ENCODE data around the gene WDR91. TPM values are rescaled to one million over a fixed set of nuclear protein-coding genes. Genes with fewer than 3 reads are reported as not detected.
"Not testable (repeated sequence)": the region's sequence is repeated elsewhere in the genome, so short reads cannot be mapped to it uniquely, and the experiment has no call there.

WDR91 gene
- total and polyA plus RNA-seq, 7 experiments from 2014 or later, result 3.5 to 59.2 (median 29.6) TPM

DNA sequence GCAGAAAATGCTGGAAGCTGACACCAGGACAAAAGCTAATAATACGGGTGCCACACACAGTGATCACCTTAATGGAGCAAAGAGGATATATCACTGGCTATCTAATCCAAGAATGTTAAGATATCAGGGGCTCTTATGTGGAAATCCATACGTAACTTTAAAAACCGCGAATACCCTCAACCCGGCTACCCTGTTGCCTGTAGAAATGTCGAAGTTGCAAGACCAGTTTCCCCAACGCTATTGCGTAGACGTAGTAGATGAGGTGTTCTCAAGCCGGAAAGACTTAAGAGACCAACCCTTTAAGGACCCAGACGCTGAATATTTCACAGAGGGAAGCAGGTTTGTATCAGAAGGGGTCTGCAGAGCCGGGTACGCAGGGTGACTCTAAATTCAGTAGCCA lies 33.0 kb downstream of the WDR91 start:
- peaks cover 0 to 7% (median 0%) of the 10 kb centered on the region in 3 experiments for H3K36me3 ChIP-seq (ENCODE audit: control insufficient read depth in 2 of 3, insufficient read depth in 3 of 3, low read length in 3 of 3)
- Mint-ChIP-seq H3K4me1 (no peaks in the 10 kb centered on the region), H3K27me3 (no peaks in the 10 kb centered on the region), H3K4me3 (no peak overlapping the region), H3K27ac (no peak overlapping the region), H3K36me3 (peaks cover 18 to 48% (median 34%) of the 10 kb centered on the region in 5 donors), H3K9me3 (peaks cover 11 to 48% (median 24%) of the 10 kb centered on the region in 11 donors)
- no peak for DNase-seq
- no peak overlapping the region for H3K4me3 ChIP-seq (ENCODE audit: low read length)
- peaks cover 0 to 30% (median 4%) of the 10 kb centered on the region in 3 experiments for H3K9me3 ChIP-seq (ENCODE audit: control insufficient read depth in 2 of 3, low read length in 3 of 3)
- H3K27ac ChIP-seq (ENCODE audit: low read depth, low read length), result no peak overlapping the region
- ChIA-PET CTCF (interaction anchor here (1.2 to 1.5 kb wide), 2 partner anchors 7 to 14 kb away, joined by 3 read pairs; no protein-coding TSS in a partner anchor), POLR2A (no interaction called here)
- H3K4me1 ChIP-seq (ENCODE audit: control insufficient read depth in 2 of 2, insufficient read depth in 2 of 2, low read length in 2 of 2), result no peaks in the 10 kb centered on the region
- H3K27me3 ChIP-seq (ENCODE audit: control insufficient read depth in 2 of 2, insufficient read depth in 2 of 2, low read length in 2 of 2), result no peaks in the 10 kb centered on the region
- no peak for ATAC-seq
- intact Hi-C loops (cut with micrococcal nuclease), result loop anchor here in 1 of 2 donors (10.0 kb wide), 1 partner anchor 724 kb away; the partner anchor contains the start of gene AKR1B1

GRCh38 chr7:135177028-135177696 lies 34.2 kb downstream of the WDR91 start:
- Mint-ChIP-seq H3K27me3 (no peaks in the 10 kb centered on the region), H3K4me1 (peaks cover 0 to 7% (median 1%) of the 10 kb centered on the region in 7 donors), H3K36me3 (peaks cover 9 to 37% (median 25%) of the 10 kb centered on the region in 5 donors), H3K9me3 (peaks cover 6 to 36% (median 17%) of the 10 kb centered on the region in 11 donors), H3K4me3 (no peak overlapping the region), H3K27ac (no peak overlapping the region)
- Histone ChIP-seq H3K9me3 (ENCODE audit: control insufficient read depth in 2 of 3, low read length in 3 of 3) (peaks cover 0 to 26% (median 4%) of the 10 kb centered on the region in 3 experiments), H3K4me1 (ENCODE audit: control insufficient read depth in 2 of 2, insufficient read depth in 2 of 2, low read length in 2 of 2) (no peaks in the 10 kb centered on the region), H3K27me3 (ENCODE audit: control insufficient read depth in 2 of 2, insufficient read depth in 2 of 2, low read length in 2 of 2) (no peaks in the 10 kb centered on the region), H3K36me3 (ENCODE audit: control insufficient read depth in 2 of 3, insufficient read depth in 3 of 3, low read length in 3 of 3) (no peaks in the 10 kb centered on the region), H3K27ac (ENCODE audit: low read depth, low read length) (no peak overlapping the region), H3K4me3 (ENCODE audit: low read length) (no peak overlapping the region)
- CTCF ChIA-PET, result no interaction called here
- DNase-seq, result no peak
- POLR2A ChIA-PET, result interaction anchor here (1.0 kb wide), 1 partner anchor 29 kb away, joined by 3 read pairs; the partner anchor contains the start of gene TMEM140
- intact Hi-C loops (cut with micrococcal nuclease), result loop anchor here in 1 of 2 donors (10.0 kb wide), 1 partner anchor 722 kb away; the partner anchor contains the start of gene AKR1B1
- no peak for ATAC-seq

- Histone ChIP-seq H3K9me3 (ENCODE audit: control insufficient read depth in 2 of 3, low read length in 3 of 3) (peaks cover 0 to 15% (median 1%) of the 10 kb centered on the region in 3 experiments), H3K4me1 (ENCODE audit: control insufficient read depth in 2 of 2, insufficient read depth in 2 of 2, low read length in 2 of 2) (peaks cover 0 to 4% of the 10 kb centered on the region in 2 donors), H3K27me3 (ENCODE audit: control insufficient read depth in 2 of 2, insufficient read depth in 2 of 2, low read length in 2 of 2) (no peaks in the 10 kb centered on the region), H3K4me3 (ENCODE audit: low read length) (no peak overlapping the region), H3K36me3 (ENCODE audit: control insufficient read depth in 2 of 3, insufficient read depth in 3 of 3, low read length in 3 of 3) (no peaks in the 10 kb centered on the region), H3K27ac (ENCODE audit: low read depth, low read length) (no peak overlapping the region)
- Mint-ChIP-seq H3K9me3 (peaks cover 1 to 24% (median 7%) of the 10 kb centered on the region in 11 donors), H3K4me1 (peaks cover 0 to 11% (median 9%) of the 10 kb centered on the region in 7 donors), H3K4me3 (no peak overlapping the region), H3K27me3 (no peaks in the 10 kb centered on the region), H3K27ac (peak overlapping the region in 1 of 9 donors; percentile 6), H3K36me3 (peaks cover 9 to 28% (median 15%) of the 10 kb centered on the region in 5 donors)
- ChIA-PET CTCF (no interaction called here), POLR2A (no interaction called here)
- intact Hi-C loops (cut with micrococcal nuclease), result loop anchor here in 1 of 2 donors (10.0 kb wide), 1 partner anchor 721 kb away; the partner anchor contains the start of gene AKR1B1
- DNase-seq, result no peak
- ATAC-seq, result no peak
Observed at GRCh38 chr7:135175931-135176330, 35.4 kb downstream of the WDR91 start.

GRCh38 chr7:135174941-135175340 lies 36.4 kb downstream of the WDR91 start:
- peaks cover 0 to 15% (median 11%) of the 10 kb centered on the region in 7 donors for H3K4me1 Mint-ChIP-seq
- H3K4me3 Mint-ChIP-seq, result no peak overlapping the region
- ChIA-PET CTCF (no interaction called here), POLR2A (interaction anchor here (1.2 kb wide), 1 partner anchor 36 kb away, joined by 3 read pairs; the partner anchor contains the start of gene WDR91)
- Histone ChIP-seq H3K36me3 (ENCODE audit: control insufficient read depth in 2 of 3, insufficient read depth in 3 of 3, low read length in 3 of 3) (peaks cover 0 to 4% (median 0%) of the 10 kb centered on the region in 3 experiments), H3K9me3 (ENCODE audit: control insufficient read depth in 2 of 3, low read length in 3 of 3) (peaks cover 0 to 5% (median 0%) of the 10 kb centered on the region in 3 experiments), H3K4me3 (ENCODE audit: low read length) (no peak overlapping the region), H3K27me3 (ENCODE audit: control insufficient read depth in 2 of 2, insufficient read depth in 2 of 2, low read length in 2 of 2) (no peaks in the 10 kb centered on the region), H3K4me1 (ENCODE audit: control insufficient read depth in 2 of 2, insufficient read depth in 2 of 2, low read length in 2 of 2) (peaks cover 0 to 4% of the 10 kb centered on the region in 2 donors), H3K27ac (ENCODE audit: low read depth, low read length) (no peak overlapping the region)
- H3K27me3 Mint-ChIP-seq, result no peaks in the 10 kb centered on the region
- H3K36me3 Mint-ChIP-seq, result peaks cover 7 to 19% (median 9%) of the 10 kb centered on the region in 5 donors
- DNase-seq, result no peak
- no peak overlapping the region for H3K27ac Mint-ChIP-seq
- no peak for ATAC-seq
- intact Hi-C loops (cut with micrococcal nuclease), result loop anchor here (5.0 to 10.0 kb wide), 6 partner anchors 128 to 720 kb away; partner anchors contain the start of gene AKR1B1 (in 2 of the 2)
- H3K9me3 Mint-ChIP-seq, result peaks cover 0 to 14% (median 4%) of the 10 kb centered on the region in 11 donors

GRCh38 chr7:135173916-135174315 lies 37.4 kb downstream of the WDR91 start:
- not testable (repeated sequence) for H3K27ac ChIP-seq (ENCODE audit: low read depth, low read length); ATAC-seq; H3K27me3 Mint-ChIP-seq; H3K9me3 Mint-ChIP-seq; H3K27me3 ChIP-seq (ENCODE audit: control insufficient read depth in 2 of 2, insufficient read depth in 2 of 2, low read length in 2 of 2); DNase-seq; H3K4me3 ChIP-seq (ENCODE audit: low read length); H3K36me3 ChIP-seq (ENCODE audit: control insufficient read depth in 2 of 3, insufficient read depth in 3 of 3, low read length in 3 of 3); H3K9me3 ChIP-seq (ENCODE audit: control insufficient read depth in 2 of 3, low read length in 3 of 3); H3K27ac Mint-ChIP-seq; H3K4me3 Mint-ChIP-seq
- intact Hi-C loops (cut with micrococcal nuclease), result loop anchor here (5.0 to 10.0 kb wide), 6 partner anchors 127 to 719 kb away; partner anchors contain the start of gene AKR1B1 (in 2 of the 2)
- peaks cover 3 to 15% (median 8%) of the 10 kb centered on the region in 5 donors for H3K36me3 Mint-ChIP-seq
- CTCF ChIA-PET, result interaction anchor here (0.7 to 1.6 kb wide), 2 partner anchors 13 to 177 kb away, joined by 4 to 5 read pairs; no protein-coding TSS in a partner anchor
- POLR2A ChIA-PET, result interaction anchor here (0.6 to 1.2 kb wide), 3 partner anchors 38 to 332 kb away, joined by 3 to 11 read pairs (median 4); partner anchors contain the start of gene WDR91
- peaks cover 8 to 25% (median 21%) of the 10 kb centered on the region in 7 donors for H3K4me1 Mint-ChIP-seq
- peaks cover 9 to 11% of the 10 kb centered on the region in 2 donors for H3K4me1 ChIP-seq (ENCODE audit: control insufficient read depth in 2 of 2, insufficient read depth in 2 of 2, low read length in 2 of 2)

GRCh38 chr7:135171581-135172291 lies 39.6 kb downstream of the WDR91 start:
- not testable (repeated sequence) for H3K9me3 Mint-ChIP-seq; H3K27me3 ChIP-seq (ENCODE audit: control insufficient read depth in 2 of 2, insufficient read depth in 2 of 2, low read length in 2 of 2); H3K4me3 ChIP-seq (ENCODE audit: low read length); DNase-seq; H3K27me3 Mint-ChIP-seq; ATAC-seq; H3K9me3 ChIP-seq (ENCODE audit: control insufficient read depth in 2 of 3, low read length in 3 of 3)
- intact Hi-C loops (cut with micrococcal nuclease), result loop anchor here (2.0 to 10.0 kb wide), 7 partner anchors 124 to 805 kb away; partner anchors contain the start of genes AKR1B1 (in 2 of the 2) and MTPN (in 1 of the 2)
- Histone ChIP-seq H3K27ac (ENCODE audit: low read depth, low read length) (peak overlapping the region; percentile 95), H3K36me3 (ENCODE audit: control insufficient read depth in 2 of 3, insufficient read depth in 3 of 3, low read length in 3 of 3) (peaks cover 0 to 15% (median 0%) of the 10 kb centered on the region in 3 experiments), H3K4me1 (ENCODE audit: control insufficient read depth in 2 of 2, insufficient read depth in 2 of 2, low read length in 2 of 2) (peaks cover 16 to 29% of the 10 kb centered on the region in 2 donors)
- ChIA-PET CTCF (interaction anchor here (0.6 to 3.9 kb wide), 9 partner anchors 7 to 538 kb away, joined by 3 to 23 read pairs (median 4); partner anchors contain the start of genes AGBL3 and TMEM140), POLR2A (interaction anchor here (0.7 to 12.9 kb wide), 8 partner anchors 11 to 538 kb away, joined by 3 to 183 read pairs (median 6); partner anchors contain the start of genes AGBL3, TMEM140 and WDR91)
- peak overlapping the region; percentile 66 to 93 (median 85) for H3K4me3 Mint-ChIP-seq
- peak overlapping the region; percentile 18 to 98 (median 94) for H3K27ac Mint-ChIP-seq
- H3K36me3 Mint-ChIP-seq, result peaks cover 3 to 29% (median 19%) of the 10 kb centered on the region in 5 donors
- peaks cover 26 to 47% (median 41%) of the 10 kb centered on the region in 7 donors for H3K4me1 Mint-ChIP-seq
